Measurements from ENCODE around the gene TMEM17.

The TMEM17 gene

GRCh38 chr2:62506421-62506750 is 391 bp upstream of the TMEM17 start:
- DNase-seq = peak; percentile 93

DNA sequence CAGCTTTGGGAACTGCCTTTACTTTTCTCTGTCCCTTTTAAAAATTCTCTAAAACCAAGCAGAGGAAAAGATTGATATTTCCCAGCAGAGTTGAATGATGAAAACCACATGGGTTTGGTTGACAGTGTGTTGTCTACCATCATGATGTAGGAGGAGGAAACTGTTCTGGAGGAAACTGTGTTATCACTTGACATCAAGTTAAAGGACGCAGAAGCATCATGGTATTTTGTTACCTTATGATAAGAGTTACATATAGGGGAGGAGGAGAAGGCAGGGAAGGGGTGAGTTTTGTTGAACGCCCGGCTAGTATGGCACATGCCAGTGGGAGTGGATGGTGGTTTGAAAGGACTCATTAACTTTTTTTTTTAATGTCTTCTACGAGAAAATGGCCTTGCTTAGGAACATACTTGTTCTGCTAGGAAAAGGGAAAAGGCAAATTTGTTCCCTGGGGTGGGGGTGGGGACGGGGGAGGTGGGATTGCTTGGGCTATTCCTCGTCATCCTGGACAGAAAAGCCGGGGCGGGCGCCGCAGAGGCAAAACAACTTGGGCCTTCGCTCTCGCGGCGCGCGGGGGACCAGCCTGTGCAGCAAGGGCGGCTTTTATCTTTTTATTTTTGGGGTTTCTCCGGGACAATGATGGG is 766 bp downstream of the TMEM17 start:
- peak; percentile 61 for DNase-seq

GRCh38 chr2:62504657-62505056 is 1.3 kb downstream of the TMEM17 start:
- DNase-seq = no peak

DNA sequence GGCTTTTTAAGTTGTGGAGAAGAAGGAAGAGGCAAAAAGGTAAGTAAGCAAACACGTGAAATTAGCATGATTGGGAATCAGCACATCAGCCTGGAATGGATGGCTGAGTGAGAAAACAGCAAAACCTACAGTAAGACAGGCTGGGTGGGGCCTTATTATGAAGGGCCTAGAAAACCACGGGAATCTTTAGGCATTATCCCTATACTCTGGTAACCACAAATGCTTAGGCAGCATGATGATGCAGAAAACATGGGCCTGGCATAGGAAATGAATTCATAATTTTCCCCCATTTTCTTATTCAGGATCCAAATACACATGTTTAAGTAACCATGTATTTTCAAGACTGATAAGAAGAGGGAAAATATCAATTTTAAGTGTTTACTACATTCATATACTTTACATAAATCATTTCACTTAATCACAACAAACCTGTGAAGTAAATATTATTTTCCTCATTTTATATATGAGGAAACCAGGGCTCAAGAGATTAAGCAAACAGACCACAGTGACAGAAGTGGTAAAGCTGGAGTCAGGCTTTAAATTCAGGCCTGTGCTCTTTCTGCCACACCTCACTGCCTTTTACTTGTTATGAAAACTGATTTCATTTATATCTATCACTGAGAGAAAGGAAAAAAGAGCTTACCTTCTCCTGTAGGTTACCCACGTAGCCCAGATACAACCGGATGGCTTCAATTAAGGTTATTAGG is 4.0 kb downstream of the TMEM17 start:
- DNase-seq = peak; percentile 13

GRCh38 chr2:62501069-62501468 is 4.9 kb downstream of the TMEM17 start:
- DNase-seq = no peak

GRCh38 chr2:62499430-62500060 is 6.5 kb downstream of the TMEM17 start:
- no peak for DNase-seq

DNA sequence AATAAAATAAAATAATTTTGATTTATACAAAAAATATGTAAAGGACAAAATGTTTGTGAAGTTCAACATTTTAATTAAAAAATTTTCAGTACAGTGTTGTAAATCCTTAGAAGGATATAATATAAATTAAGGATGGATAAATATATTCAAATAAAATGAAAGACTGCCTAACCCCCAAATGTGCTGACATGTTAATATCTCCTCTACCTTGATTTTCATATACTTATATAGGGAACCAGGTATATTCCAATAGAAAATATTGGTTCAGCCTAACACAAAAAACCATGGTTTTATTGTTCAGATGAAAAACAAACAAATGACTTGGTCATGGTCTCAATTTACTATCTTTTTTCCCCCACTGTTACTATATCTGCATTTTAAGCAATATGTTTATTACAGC is 7.3 kb downstream of the TMEM17 start:
- DNase-seq = no peak

- DNase-seq = no peak
Observed at GRCh38 chr2:62495761-62496160, 10.2 kb downstream of the TMEM17 start.

GRCh38 chr2:62492048-62492447 is 13.9 kb downstream of the TMEM17 start:
- no peak for DNase-seq

DNA sequence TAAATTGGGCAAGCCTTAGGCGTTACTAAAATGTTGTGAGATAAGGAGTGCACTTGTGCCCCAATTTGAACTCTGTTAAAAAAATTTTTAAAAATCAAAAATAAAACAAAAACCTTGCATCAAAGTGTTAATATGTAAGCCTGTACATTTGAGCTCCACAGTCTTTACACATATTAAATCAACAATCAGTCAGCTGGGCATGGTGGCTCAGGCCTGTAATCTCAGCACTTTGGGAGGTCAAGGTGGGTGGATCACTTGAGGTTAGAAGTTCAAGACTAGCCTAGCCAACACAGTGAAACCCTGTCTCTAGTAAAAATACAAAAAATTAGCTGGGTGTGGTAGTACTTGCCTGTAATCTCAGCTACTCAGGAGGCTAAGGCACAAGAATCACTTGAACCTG is 16.3 kb downstream of the TMEM17 start:
- DNase-seq = no peak

- DNase-seq = no peak
Observed at GRCh38 chr2:62489162-62489561, 16.8 kb downstream of the TMEM17 start.

DNA sequence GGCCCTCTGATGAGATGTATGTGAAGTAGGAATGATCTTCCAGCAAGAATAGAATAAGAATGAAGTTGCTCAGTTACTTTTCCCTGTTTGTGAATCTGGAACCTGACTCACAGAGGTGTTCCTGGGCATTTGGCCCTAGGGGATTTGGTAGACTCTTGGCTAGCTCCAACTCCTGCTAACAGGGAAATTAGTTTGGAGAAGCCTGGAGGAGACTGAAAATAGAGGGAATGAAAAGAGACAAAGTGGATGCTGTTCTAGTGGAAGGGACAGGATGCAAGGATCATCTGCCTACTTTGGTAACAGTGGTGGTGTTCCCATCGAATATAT is 19.6 kb downstream of the TMEM17 start:
- DNase-seq = no peak

DNA sequence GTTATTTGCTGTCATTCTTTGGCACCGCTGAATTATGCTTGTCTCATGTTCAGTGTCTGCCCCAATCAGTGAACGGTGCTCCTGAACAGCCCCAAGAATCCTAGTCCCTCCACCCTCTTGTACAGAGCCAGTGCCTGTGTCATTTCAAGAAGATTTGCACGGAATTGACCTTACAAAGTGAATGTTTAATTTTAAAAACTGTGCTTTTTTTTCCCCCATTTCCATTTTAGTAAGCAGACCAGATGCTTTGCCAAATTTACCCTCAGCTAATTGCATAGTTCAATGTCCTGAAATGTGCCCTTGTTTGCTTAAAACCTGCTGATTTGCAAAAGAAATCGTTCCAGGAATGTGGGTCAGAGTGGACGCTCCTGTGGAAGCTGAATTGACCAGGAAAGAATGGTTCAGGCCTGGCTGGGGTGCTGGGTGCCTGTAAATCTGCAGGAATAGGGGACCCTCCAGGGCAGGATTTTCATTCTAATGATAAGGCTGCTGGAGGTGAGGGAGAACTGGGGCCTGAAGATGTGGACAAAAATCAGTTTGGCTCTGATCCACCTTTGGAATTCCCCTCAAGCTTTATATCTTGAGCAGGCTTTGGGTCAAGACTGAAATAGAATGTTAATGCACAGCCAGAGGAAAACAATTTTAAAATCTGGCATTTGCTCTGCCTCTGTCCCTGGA is 20.1 kb downstream of the TMEM17 start:
- no peak for DNase-seq

GRCh38 chr2:62482558-62483352 is 23.2 kb downstream of the TMEM17 start:
- no peak for DNase-seq

DNA sequence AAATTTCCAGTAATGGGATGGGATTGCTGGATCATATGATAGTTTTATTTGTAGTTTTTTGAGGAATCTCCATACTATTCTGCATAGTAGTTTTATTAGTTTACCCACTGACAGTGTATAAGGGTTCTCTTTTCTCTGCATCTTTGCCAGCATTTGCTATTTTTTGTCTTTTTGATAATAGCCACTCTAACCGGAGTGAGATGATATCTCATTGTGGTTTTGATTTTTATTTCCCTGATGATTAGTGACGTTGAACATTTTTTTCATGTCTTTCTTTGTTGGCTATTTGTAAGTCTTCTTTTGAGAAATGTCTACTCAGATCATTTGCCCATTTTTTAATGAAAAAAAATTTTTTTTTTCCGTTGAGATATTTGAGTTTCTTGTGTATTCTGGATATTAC is 26.1 kb downstream of the TMEM17 start:
- DNase-seq = no peak

- no peak for DNase-seq
Observed at GRCh38 chr2:62478093-62478580, 27.9 kb downstream of the TMEM17 start.

GRCh38 chr2:62477573-62477972 is 28.4 kb downstream of the TMEM17 start:
- no peak for DNase-seq

- DNase-seq = peak; percentile 67
Observed at GRCh38 chr2:62475172-62476011, 30.6 kb downstream of the TMEM17 start.

DNA sequence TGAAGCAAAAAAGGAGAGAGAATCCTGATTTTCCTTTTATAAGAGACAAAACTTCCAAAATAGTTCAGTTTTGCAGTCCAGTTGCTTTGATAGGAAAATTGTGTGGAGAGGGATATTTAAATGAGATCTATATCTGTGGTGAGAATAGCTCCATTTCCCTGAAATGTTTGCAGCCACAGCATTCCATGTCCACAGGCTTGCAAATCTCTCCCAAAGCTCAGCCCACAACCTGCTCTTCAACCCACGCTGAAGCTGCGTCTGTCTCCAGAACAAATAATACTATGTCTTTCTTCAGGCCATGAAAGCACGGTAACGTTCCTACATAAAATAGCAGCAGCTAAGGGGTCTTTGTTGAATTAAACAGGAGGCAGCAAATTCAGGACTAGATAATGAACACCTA is 31.8 kb downstream of the TMEM17 start:
- no peak for DNase-seq

GRCh38 chr2:62473246-62473827 is 32.7 kb downstream of the TMEM17 start:
- no peak for DNase-seq

GRCh38 chr2:62472312-62472711 is 33.7 kb downstream of the TMEM17 start:
- peak; percentile 67 for DNase-seq

DNA sequence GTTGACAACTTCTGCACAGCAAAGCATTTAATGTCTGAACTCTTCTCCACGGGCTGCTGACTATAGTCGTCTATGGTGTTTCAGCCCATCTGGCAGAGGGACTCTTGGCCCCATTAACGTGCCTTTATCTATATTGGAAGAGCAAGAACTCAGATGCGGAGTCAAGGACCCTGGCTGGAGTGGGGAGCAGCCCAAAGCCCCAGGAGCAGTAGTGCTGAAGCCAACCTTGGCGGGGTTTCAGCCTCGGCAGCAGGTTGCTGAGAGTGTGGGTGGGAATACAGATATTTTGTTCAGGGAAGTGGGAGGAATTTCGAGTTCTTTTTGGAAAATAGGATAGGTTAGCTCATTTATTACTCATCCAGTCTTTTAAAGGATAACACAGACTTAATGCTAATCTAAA is 34.2 kb downstream of the TMEM17 start:
- peak; percentile 91 for DNase-seq
